ENCODE results near the gene PLEKHG2. TPM values are rescaled to one million over a fixed set of nuclear protein-coding genes. Genes with fewer than 3 reads are reported as not detected.
A peak's percentile ranks its signal among the peaks of the same experiment; 100 is the strongest.

PLEKHG2 gene
- total and polyA plus RNA-seq, 4 donors = 2.1 to 4.5 (median 3.0) TPM

DNA sequence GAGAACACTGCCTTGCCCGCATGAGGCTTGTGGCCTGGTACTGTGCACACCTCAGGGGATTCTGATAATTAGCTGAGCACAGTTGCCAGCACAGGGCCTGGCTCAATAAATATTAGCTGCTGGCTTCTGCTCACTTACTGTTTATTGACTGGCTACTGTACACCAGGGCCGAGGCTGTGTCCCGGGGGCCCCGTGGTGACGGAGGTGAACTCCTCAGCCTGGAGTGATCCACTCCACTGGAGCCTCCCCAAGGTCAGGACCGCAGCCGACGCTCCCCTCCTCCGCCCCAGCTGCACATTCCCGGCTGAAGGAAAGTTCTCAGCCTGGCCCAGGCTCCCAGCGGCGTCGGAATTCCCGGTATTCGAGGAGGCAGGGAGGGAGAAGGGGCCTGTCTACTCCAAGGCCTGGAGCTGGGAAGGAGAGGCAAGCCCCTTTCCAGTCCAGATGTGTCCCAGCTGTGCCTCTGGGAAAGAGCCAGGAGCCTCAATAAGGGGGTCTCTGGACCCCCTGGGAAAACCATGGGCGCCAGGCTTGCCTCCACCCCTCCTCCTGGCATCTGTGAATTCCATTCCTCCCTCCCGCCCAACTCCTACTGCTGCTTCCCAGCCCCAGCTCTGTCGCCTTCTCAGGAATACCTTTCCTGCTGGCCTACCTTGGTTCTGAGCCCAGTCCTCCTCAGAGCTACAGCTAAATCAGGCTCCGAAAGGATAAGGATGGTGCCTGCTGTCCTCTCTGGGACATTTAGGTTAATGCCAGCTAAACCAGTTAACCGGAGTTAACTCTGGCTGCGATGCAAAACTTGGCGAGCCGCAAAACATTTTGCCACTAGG is 16.0 kb downstream of the PLEKHG2 start:
- Histone ChIP-seq H3K27ac (ENCODE audit: low read depth in 1 of 2, low read length in 2 of 2) (peak overlapping the region; percentile 41 to 51), H3K27me3 (ENCODE audit: control insufficient read depth in 4 of 4, insufficient read depth in 4 of 4, low read length in 3 of 4) (no peaks in the 10 kb centered on the region), H3K36me3 (ENCODE audit: control insufficient read depth in 4 of 4, insufficient read depth in 3 of 4, low read depth in 1 of 4, low read length in 3 of 4) (peaks cover 12 to 14% (median 12%) of the 10 kb centered on the region in 4 donors), H3K9ac (ENCODE audit: low read depth in 1 of 2, low read length in 2 of 2) (no peak overlapping the region), H3K9me3 (ENCODE audit: control insufficient read depth in 4 of 4, low read length in 3 of 4) (no peaks in the 10 kb centered on the region), H3K4me3 (ENCODE audit: low read depth in 1 of 3, low read length in 3 of 3) (no peak overlapping the region), H3K4me1 (ENCODE audit: control insufficient read depth in 4 of 4, insufficient read depth in 4 of 4, low read length in 3 of 4) (peaks cover 0 to under 1% (median 0%) of the 10 kb centered on the region in 4 donors)
- DNase-seq (ENCODE audit: low spot score) = no peak
- WGBS = 43% methylated on average over 23 of the region's 23 CpGs
- TF ChIP-seq CTCF (IDR thresholded peaks at IDR 0.05; ENCODE audit: low read depth, low read length, missing input control) (no peak), FOXA1 (IDR thresholded peaks at IDR 0.05) (no peak), HNF4A (conservative IDR thresholded peaks at IDR 0.05) (no peak), RXRA (IDR thresholded peaks at IDR 0.05) (peak in 1 of 2 donors; percentile 27), TAF1 (conservative IDR thresholded peaks at IDR 0.05) (no peak), YY1 (IDR thresholded peaks at IDR 0.05) (no peak), NR2F2 (IDR thresholded peaks at IDR 0.05) (peak; percentile 81), RAD21 (IDR thresholded peaks at IDR 0.05) (no peak), GABPA (IDR thresholded peaks at IDR 0.05 in 1 of 2, conservative IDR thresholded peaks at IDR 0.05 in 1 of 2) (no peak), REST (IDR thresholded peaks at IDR 0.05) (peak; percentile 61), EGR1 (IDR thresholded peaks at IDR 0.05; ENCODE audit: low read depth in 2 of 2) (no peak), FOXA2 (IDR thresholded peaks at IDR 0.05) (no peak), JUND (IDR thresholded peaks at IDR 0.05) (no peak), SP1 (IDR thresholded peaks at IDR 0.05) (peak; percentile 13), HNF4G (IDR thresholded peaks at IDR 0.05) (no peak)
- TF ChIP-seq, protein P1, sequence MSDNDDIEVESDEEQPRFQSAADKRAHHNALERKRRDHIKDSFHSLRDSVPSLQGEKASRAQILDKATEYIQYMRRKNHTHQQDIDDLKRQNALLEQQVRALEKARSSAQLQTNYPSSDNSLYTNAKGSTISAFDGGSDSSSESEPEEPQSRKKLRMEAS (IDR thresholded peaks at IDR 0.05) = no peak
- TF ChIP-seq, protein P2, sequence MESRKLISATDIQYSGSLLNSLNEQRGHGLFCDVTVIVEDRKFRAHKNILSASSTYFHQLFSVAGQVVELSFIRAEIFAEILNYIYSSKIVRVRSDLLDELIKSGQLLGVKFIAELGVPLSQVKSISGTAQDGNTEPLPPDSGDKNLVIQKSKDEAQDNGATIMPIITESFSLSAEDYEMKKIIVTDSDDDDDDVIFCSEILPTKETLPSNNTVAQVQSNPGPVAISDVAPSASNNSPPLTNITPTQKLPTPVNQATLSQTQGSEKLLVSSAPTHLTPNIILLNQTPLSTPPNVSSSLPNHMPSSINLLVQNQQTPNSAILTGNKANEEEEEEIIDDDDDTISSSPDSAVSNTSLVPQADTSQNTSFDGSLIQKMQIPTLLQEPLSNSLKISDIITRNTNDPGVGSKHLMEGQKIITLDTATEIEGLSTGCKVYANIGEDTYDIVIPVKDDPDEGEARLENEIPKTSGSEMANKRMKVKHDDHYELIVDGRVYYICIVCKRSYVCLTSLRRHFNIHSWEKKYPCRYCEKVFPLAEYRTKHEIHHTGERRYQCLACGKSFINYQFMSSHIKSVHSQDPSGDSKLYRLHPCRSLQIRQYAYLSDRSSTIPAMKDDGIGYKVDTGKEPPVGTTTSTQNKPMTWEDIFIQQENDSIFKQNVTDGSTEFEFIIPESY (IDR thresholded peaks at IDR 0.05) = no peak
- TF ChIP-seq, protein P3, sequence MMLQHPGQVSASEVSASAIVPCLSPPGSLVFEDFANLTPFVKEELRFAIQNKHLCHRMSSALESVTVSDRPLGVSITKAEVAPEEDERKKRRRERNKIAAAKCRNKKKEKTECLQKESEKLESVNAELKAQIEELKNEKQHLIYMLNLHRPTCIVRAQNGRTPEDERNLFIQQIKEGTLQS (IDR thresholded peaks at IDR 0.05) = no peak
